GM12891 (cell line): ENCODE data around the gene SORCS2.

Experiments used
- DNase-seq: peaks from one replicate; pipeline ENCODE4 v3.0.0; 2011; ENCODE audit warnings: low spot score; ENCODE audit not compliant: insufficient read length
- FAIRE-seq: peaks from 2 replicates; lab custom pipeline; 2011; peaks lifted over from hg19 to GRCh38; lab: Jason Lieb, UNC
- PAX5 ChIP-seq: IDR thresholded peaks from 2 replicates; pipeline ENCODE4 v1.6.1; 2011; ENCODE audit warnings: low read length, moderate library complexity, mild to moderate bottlenecking; ENCODE audit not compliant: insufficient read depth, severe bottlenecking
- POLR2A ChIP-seq: IDR thresholded peaks from 2 replicates; pipeline ENCODE4 v1.6.1; 2011; ENCODE audit warnings: low read depth, low read length, control low read depth
- POLR2AphosphoS5 ChIP-seq: IDR thresholded peaks from 2 replicates; pipeline ENCODE4 v1.6.1; 2011; ENCODE audit warnings: low read depth, low read length, control low read depth
- POU2F2 ChIP-seq: IDR thresholded peaks from 2 replicates; pipeline ENCODE4 v1.6.1; 2011; ENCODE audit warnings: low read depth, mild to moderate bottlenecking, control low read depth, low read length, moderate library complexity
- SPI1 ChIP-seq: IDR thresholded peaks from 2 replicates; pipeline ENCODE4 v1.6.1; 2011; ENCODE audit warnings: low read depth, low read length, control low read depth
- TAF1 ChIP-seq: IDR thresholded peaks from 2 replicates; pipeline ENCODE4 v1.6.1; 2011; ENCODE audit warnings: low read depth, low read length, control low read depth

Gene SORCS2

GRCh38 chr4:7475207-7475606 lies 282.9 kb downstream of the SORCS2 start:
- no peak for FAIRE-seq
- TF ChIP-seq SPI1 (no peak), PAX5 (no peak), POLR2AphosphoS5 (no peak), POLR2A (no peak), TAF1 (no peak), POU2F2 (no peak)
- no peak for DNase-seq

DNA sequence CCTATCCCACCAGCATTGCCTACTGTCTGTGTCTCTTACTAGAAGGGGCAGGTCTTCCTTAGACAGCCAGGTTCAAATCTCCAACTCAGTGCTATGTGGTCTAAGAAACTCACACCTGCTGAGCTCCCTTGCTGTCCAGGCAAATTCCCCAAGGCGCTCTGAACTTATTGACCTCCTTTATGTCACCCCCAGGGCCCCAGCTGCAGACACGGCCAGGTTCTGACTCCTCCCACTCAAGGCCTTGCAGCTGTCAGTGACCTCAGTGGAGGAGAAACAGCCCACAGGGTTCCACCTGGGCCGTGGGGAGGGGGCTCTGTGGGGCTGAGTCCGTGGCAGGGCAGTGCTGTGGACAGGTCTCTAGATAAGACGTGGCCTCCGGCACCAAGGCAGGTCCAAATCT lies 284.5 kb downstream of the SORCS2 start:
- no peak for DNase-seq
- TF ChIP-seq SPI1 (no peak), POLR2AphosphoS5 (no peak)
- FAIRE-seq = no peak

- no peak for DNase-seq
- no peak for FAIRE-seq
- no peak for TF ChIP-seq SPI1
- TF ChIP-seq POLR2A = no peak
- TF ChIP-seq POU2F2 = no peak
- no peak for TF ChIP-seq TAF1
Observed at GRCh38 chr4:7477695-7478094, 285.4 kb downstream of the SORCS2 start.

DNA sequence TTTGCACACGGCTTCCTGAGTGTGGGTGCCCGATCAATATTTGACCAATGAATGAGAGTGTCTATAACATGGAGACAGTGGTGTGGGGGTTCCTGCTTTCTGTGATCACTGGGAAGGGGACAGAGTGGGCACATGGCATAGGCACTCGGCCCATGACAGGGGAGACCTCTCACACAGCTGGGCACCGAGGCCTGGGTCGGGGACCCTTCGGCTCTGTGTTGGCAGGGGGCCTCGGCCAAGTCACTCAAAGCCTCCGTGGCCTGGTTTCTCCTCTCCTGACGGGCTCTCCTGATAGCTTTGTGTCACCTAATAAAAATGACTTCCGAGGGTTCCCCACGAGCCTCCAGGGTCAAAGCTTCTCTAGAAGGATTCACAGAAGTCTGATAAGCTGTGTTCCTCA lies 286.3 kb downstream of the SORCS2 start:
- FAIRE-seq (no peak), DNase-seq (no peak)
- TF ChIP-seq TAF1 (no peak), PAX5 (no peak), POU2F2 (no peak), SPI1 (no peak), POLR2A (no peak), POLR2AphosphoS5 (no peak)

- DNase-seq (no peak), FAIRE-seq (no peak)
Observed at GRCh38 chr4:7480423-7480822, 288.1 kb downstream of the SORCS2 start.

GRCh38 chr4:7481227-7481626 lies 288.9 kb downstream of the SORCS2 start:
- no peak for FAIRE-seq
- no peak for TF ChIP-seq POLR2AphosphoS5
- no peak for DNase-seq

More at GRCh38 chr4:7480423-7480822, 288.1 kb downstream of the SORCS2 start:
- TF ChIP-seq TAF1 (no peak), POLR2AphosphoS5 (no peak), PAX5 (no peak), POLR2A (no peak), SPI1 (no peak), POU2F2 (no peak)

DNA sequence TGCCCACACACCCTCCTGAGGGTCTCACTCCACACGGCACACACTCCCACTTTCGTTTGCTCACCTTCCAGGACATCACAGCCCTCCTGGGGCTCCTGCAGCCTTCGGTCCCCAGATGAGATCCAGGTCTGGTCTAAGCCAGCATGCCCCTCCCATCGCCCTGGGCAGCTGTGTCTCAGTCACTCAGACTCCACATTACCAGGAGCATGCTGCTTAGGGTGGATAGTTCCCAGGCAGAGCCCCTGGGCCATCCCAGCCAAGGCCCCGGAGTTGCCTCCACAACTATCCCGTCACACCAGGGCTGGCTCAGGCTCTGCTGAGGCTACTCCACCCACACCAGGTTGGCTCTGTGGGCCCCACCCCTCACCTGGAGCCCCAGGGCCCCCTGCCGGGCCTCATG lies 292.8 kb downstream of the SORCS2 start:
- TF ChIP-seq SPI1 = no peak
- TF ChIP-seq POLR2AphosphoS5 = no peak
- TF ChIP-seq POLR2A = no peak
- TF ChIP-seq TAF1 = no peak
- TF ChIP-seq PAX5 = no peak
- TF ChIP-seq POU2F2 = no peak
- no peak for FAIRE-seq
- no peak for DNase-seq

GRCh38 chr4:7486101-7486500 lies 293.8 kb downstream of the SORCS2 start:
- FAIRE-seq (no peak), DNase-seq (no peak)
- TF ChIP-seq POLR2A (no peak), POLR2AphosphoS5 (no peak), SPI1 (no peak), TAF1 (no peak), POU2F2 (no peak)

- no peak for DNase-seq
- FAIRE-seq = no peak
- TF ChIP-seq TAF1 (no peak), SPI1 (no peak), POLR2AphosphoS5 (no peak), POU2F2 (no peak), POLR2A (no peak), PAX5 (no peak)
Observed at GRCh38 chr4:7487502-7487901, 295.2 kb downstream of the SORCS2 start.

GRCh38 chr4:7487998-7488671 lies 295.8 kb downstream of the SORCS2 start:
- no peak for FAIRE-seq
- no peak for DNase-seq

GRCh38 chr4:7491915-7492314 lies 299.6 kb downstream of the SORCS2 start:
- no peak for TF ChIP-seq POLR2A
- TF ChIP-seq POU2F2 = no peak
- TF ChIP-seq PAX5 = no peak
- no peak for TF ChIP-seq POLR2AphosphoS5
- no peak for TF ChIP-seq SPI1
- TF ChIP-seq TAF1 = no peak
- no peak for DNase-seq
- FAIRE-seq = no peak

More at GRCh38 chr4:7487998-7488671, 295.8 kb downstream of the SORCS2 start:
- TF ChIP-seq SPI1 = no peak
- TF ChIP-seq PAX5 = no peak
- no peak for TF ChIP-seq TAF1
- TF ChIP-seq POLR2A = no peak
- no peak for TF ChIP-seq POLR2AphosphoS5
- TF ChIP-seq POU2F2 = no peak
